ENCODE data around the gene FAM90A1.
A peak's percentile ranks its signal among the peaks of the same experiment; 100 is the strongest.
"Not testable (repeated sequence)": the region's sequence is repeated elsewhere in the genome, so short reads cannot be mapped to it uniquely, and the experiment has no call there.

The FAM90A1 gene

DNA sequence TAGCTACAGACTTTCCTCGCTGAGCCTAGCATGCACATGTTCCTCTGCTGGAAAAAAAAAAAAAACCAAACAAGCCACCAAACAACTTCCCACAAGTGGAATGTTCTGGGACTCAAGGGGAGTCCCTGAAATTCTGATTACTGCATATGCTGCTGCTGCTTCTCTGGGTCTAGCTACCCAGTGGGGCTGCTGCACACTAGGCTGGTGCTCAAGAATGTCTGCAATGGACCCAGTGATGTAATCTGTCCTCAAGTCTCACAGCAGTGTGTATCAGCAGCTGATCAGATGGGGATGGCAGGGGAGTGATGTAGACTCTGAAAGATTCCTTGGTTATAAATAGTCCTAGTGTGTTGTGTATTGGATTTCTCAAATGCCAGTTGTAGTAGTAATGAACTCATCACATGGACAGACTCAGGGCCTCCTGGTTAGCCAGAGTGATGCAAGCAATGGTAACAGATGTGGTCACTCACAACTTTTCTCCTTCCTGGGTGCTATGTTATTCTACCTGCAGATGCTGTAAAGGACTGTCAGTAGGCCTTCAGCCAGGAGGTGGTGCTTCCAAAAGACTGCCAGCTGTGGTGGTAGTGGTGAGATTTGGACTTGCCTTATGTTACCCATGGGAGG, 29.6 kb downstream of the FAM90A1 start:
- H3K9me2 ChIP-seq (replicated peaks; ENCODE audit: control insufficient read depth, low read length); H3K27ac ChIP-seq (ENCODE audit: low read depth, low read length); H3K27me3 ChIP-seq (ENCODE audit: control insufficient read depth, low read length); H3K36me3 ChIP-seq (ENCODE audit: control insufficient read depth, low read length); H3K4me3 ChIP-seq (ENCODE audit: low read length); H4K20me1 ChIP-seq (ENCODE audit: control insufficient read depth, insufficient read depth, low read depth, low read length); H3K4me2 ChIP-seq (ENCODE audit: low read length); H3K9me3 ChIP-seq (ENCODE audit: control insufficient read depth, insufficient read depth, low read length); H3K4me1 ChIP-seq (ENCODE audit: control insufficient read depth, low read length); H3K79me2 ChIP-seq (ENCODE audit: control insufficient read depth, low read length); H3F3A ChIP-seq (ENCODE audit: control insufficient read depth, insufficient read depth): not testable (repeated sequence)

DNA sequence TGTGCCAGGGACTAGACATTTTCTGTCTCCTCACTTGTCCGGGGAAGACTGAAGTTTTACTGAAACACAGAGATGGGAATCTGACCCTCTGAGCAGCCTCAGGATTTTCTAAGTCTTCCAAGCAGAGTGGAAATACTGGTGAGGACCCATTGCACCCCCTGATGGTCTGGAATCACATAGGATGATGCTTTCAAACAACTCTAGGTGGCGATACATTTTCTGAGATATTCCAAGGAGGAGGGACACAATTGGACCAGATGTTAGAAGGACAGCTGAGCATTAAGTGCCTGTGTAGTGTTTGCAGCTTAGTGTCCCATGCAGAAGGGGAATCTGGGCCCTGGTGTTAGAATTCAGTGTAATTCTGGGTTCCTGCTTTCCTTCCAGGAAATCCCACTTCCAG, 39.3 kb downstream of the FAM90A1 start:
- not testable (repeated sequence) for H3K4me3 ChIP-seq (ENCODE audit: low read length); H4K20me1 ChIP-seq (ENCODE audit: control insufficient read depth, insufficient read depth, low read depth, low read length); H3K4me1 ChIP-seq (ENCODE audit: control insufficient read depth, low read length); H3K27me3 ChIP-seq (ENCODE audit: control insufficient read depth, low read length); H3K36me3 ChIP-seq (ENCODE audit: control insufficient read depth, low read length); H3K9me3 ChIP-seq (ENCODE audit: control insufficient read depth, insufficient read depth, low read length); H3K9me2 ChIP-seq (replicated peaks; ENCODE audit: control insufficient read depth, low read length); H3K79me2 ChIP-seq (ENCODE audit: control insufficient read depth, low read length); H3K27ac ChIP-seq (ENCODE audit: low read depth, low read length); H3F3A ChIP-seq (ENCODE audit: control insufficient read depth, insufficient read depth); H3K4me2 ChIP-seq (ENCODE audit: low read length)

DNA sequence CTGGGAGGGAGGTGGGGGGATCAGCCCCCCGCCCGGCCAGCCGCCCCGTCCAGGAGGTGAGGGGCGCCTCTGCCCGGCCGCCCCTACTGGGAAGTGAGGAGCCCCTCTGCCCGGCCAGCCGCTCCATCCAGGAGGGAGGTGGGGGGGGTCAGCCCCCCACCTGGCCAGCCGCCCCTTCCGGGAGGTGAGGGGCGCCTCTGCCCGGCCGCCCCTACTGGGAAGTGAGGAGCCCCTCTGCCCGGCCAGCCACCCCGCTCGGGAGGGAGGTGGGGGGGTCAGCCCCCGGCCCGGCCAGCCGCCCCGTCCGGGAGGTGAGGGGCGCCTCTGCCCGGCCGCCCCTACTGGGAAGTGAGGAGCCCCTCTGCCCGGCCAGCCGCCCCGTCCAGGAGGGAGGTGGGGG, 43.2 kb downstream of the FAM90A1 start:
- H3K27ac ChIP-seq (ENCODE audit: low read depth, low read length); H3K36me3 ChIP-seq (ENCODE audit: control insufficient read depth, low read length); H3K4me2 ChIP-seq (ENCODE audit: low read length); H3K9me3 ChIP-seq (ENCODE audit: control insufficient read depth, insufficient read depth, low read length); H4K20me1 ChIP-seq (ENCODE audit: control insufficient read depth, insufficient read depth, low read depth, low read length); H3K4me3 ChIP-seq (ENCODE audit: low read length); H3F3A ChIP-seq (ENCODE audit: control insufficient read depth, insufficient read depth); H3K27me3 ChIP-seq (ENCODE audit: control insufficient read depth, low read length); H3K4me1 ChIP-seq (ENCODE audit: control insufficient read depth, low read length); H3K79me2 ChIP-seq (ENCODE audit: control insufficient read depth, low read length); H3K9me2 ChIP-seq (replicated peaks; ENCODE audit: control insufficient read depth, low read length): not testable (repeated sequence)

DNA sequence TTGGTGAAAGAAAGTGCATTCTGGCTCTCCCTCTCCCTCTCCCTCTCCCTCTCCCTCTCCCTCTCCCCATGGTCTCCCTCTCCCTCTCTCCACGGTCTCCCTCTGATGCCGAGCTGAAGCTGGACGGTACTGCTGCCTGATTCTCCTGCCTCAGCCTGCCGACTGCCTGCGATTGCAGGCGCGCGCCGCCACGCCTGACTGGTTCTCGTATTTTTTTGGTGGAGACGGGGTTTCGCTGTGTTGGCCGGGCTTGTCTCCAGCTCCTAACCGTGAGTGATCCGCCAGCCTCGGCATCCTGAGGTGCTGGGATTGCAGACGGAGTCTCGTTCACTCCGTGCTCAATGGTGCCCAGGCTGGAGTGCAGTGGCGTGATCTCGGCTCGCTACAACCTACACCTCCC, 44.1 kb downstream of the FAM90A1 start:
- H3K27ac ChIP-seq (ENCODE audit: low read depth, low read length); H3K4me3 ChIP-seq (ENCODE audit: low read length); H3K79me2 ChIP-seq (ENCODE audit: control insufficient read depth, low read length); H3F3A ChIP-seq (ENCODE audit: control insufficient read depth, insufficient read depth); H3K9me3 ChIP-seq (ENCODE audit: control insufficient read depth, insufficient read depth, low read length); H3K4me2 ChIP-seq (ENCODE audit: low read length); H3K4me1 ChIP-seq (ENCODE audit: control insufficient read depth, low read length); H3K36me3 ChIP-seq (ENCODE audit: control insufficient read depth, low read length); H3K27me3 ChIP-seq (ENCODE audit: control insufficient read depth, low read length); H4K20me1 ChIP-seq (ENCODE audit: control insufficient read depth, insufficient read depth, low read depth, low read length); H3K9me2 ChIP-seq (replicated peaks; ENCODE audit: control insufficient read depth, low read length): not testable (repeated sequence)

DNA sequence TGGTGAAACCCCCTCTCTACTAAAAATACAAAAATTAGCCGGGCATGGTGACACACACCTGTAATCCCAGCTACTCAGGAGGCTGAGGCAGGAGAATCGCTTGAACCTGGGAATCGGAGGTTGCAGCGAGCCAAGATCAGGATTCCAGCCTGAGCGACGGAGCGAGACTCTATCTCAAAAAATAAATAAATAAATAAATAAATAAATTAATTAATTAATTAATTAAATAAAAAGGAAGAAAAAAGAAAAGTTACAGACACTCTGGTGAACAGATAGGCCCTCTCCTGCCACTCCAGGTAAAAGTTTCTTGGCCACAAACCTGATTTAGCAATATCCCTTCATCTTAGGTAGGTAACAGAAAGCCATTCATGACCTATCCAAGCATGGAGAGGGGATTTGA, 44.5 kb downstream of the FAM90A1 start:
- not testable (repeated sequence) for H3K36me3 ChIP-seq (ENCODE audit: control insufficient read depth, low read length); H3K27ac ChIP-seq (ENCODE audit: low read depth, low read length); H3K9me2 ChIP-seq (replicated peaks; ENCODE audit: control insufficient read depth, low read length); H3K4me2 ChIP-seq (ENCODE audit: low read length); H3K79me2 ChIP-seq (ENCODE audit: control insufficient read depth, low read length); H3K9me3 ChIP-seq (ENCODE audit: control insufficient read depth, insufficient read depth, low read length); H3K4me3 ChIP-seq (ENCODE audit: low read length); H3K27me3 ChIP-seq (ENCODE audit: control insufficient read depth, low read length); H4K20me1 ChIP-seq (ENCODE audit: control insufficient read depth, insufficient read depth, low read depth, low read length); H3F3A ChIP-seq (ENCODE audit: control insufficient read depth, insufficient read depth); H3K4me1 ChIP-seq (ENCODE audit: control insufficient read depth, low read length)

DNA sequence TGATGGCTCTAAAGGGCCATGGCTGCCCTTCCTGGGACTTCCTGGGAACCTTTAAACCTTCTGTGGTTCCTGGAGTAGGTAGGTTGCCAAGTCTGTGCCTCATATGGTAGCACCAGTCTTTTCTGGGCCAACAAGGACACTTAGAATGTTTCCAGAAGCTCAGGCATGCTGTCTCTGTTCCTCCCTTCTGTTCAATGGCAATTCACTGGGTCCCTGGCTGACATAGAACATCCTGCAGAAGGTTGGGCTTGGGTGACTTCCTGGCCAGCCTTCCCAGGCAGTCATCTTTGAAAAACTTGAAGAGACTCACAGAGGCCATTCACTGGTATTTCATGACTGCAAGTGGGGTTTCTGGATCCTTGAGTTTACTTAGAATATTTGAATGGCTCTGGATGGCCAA, 46.1 kb downstream of the FAM90A1 start:
- H3K27ac ChIP-seq (ENCODE audit: low read depth, low read length); H4K20me1 ChIP-seq (ENCODE audit: control insufficient read depth, insufficient read depth, low read depth, low read length); H3K79me2 ChIP-seq (ENCODE audit: control insufficient read depth, low read length); H3K4me1 ChIP-seq (ENCODE audit: control insufficient read depth, low read length); H3F3A ChIP-seq (ENCODE audit: control insufficient read depth, insufficient read depth); H3K9me2 ChIP-seq (replicated peaks; ENCODE audit: control insufficient read depth, low read length); H3K4me3 ChIP-seq (ENCODE audit: low read length); H3K9me3 ChIP-seq (ENCODE audit: control insufficient read depth, insufficient read depth, low read length); H3K36me3 ChIP-seq (ENCODE audit: control insufficient read depth, low read length); H3K27me3 ChIP-seq (ENCODE audit: control insufficient read depth, low read length): not testable (repeated sequence)
- H3K4me2 ChIP-seq (ENCODE audit: low read length): peak overlapping the region; percentile 62; the same call in 1 of the 2 replicates

All from DOHH2 (cell line).